GM12873 (cell line): ENCODE measurements around the gene TRIM9.

Experiments used
- TF ChIP-seq, protein P1 (sequence below): IDR thresholded peaks from 2 replicates; pipeline ENCODE4 v1.5.1; 2012; ENCODE audit warnings: low read depth, mild to moderate bottlenecking, moderate library complexity, low read length, control low read depth; ENCODE audit not compliant: insufficient read depth; ENCODE audit errors: missing control alignments

Gene TRIM9

DNA sequence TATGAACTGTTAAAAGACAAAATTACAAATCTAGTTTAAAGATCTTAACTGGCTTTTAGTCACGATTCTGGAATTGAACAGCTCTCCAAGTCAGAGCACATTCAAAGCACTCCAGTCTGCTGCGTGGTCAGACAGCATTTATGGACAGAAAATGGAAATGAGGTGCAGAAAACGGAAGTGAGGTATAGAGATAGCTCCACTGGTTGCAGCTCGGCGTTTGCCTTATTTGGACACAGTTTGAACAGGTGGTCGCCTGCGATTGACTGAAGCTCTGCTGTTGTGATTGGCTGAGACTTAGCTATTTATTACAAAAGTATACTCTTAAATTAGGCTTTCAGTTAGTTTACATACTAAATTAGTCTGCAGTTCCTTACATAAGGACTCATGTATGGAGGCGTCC lies 28.3 kb downstream of the TRIM9 start:
- TF ChIP-seq, protein P1, sequence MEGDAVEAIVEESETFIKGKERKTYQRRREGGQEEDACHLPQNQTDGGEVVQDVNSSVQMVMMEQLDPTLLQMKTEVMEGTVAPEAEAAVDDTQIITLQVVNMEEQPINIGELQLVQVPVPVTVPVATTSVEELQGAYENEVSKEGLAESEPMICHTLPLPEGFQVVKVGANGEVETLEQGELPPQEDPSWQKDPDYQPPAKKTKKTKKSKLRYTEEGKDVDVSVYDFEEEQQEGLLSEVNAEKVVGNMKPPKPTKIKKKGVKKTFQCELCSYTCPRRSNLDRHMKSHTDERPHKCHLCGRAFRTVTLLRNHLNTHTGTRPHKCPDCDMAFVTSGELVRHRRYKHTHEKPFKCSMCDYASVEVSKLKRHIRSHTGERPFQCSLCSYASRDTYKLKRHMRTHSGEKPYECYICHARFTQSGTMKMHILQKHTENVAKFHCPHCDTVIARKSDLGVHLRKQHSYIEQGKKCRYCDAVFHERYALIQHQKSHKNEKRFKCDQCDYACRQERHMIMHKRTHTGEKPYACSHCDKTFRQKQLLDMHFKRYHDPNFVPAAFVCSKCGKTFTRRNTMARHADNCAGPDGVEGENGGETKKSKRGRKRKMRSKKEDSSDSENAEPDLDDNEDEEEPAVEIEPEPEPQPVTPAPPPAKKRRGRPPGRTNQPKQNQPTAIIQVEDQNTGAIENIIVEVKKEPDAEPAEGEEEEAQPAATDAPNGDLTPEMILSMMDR: no peak

DNA sequence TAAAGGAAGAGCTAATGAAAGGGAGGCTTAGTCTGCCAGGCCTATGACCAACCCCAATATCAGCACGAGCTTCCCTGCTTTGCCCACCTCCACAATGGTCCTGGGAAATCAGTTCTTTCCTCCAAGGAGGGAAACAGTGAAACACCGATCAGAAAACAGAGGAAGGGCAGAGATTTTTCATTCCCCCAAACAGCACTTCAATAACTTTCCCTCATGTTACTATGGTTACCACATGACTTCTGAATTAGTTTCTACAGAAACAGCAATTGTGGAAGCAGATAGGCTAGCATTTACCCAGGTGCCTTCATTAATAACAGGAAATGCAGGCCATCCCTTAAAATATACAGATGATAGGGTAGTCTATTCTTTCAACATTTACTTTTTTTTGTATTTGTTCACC lies 35.9 kb downstream of the TRIM9 start:
- TF ChIP-seq, protein P1: no peak

DNA sequence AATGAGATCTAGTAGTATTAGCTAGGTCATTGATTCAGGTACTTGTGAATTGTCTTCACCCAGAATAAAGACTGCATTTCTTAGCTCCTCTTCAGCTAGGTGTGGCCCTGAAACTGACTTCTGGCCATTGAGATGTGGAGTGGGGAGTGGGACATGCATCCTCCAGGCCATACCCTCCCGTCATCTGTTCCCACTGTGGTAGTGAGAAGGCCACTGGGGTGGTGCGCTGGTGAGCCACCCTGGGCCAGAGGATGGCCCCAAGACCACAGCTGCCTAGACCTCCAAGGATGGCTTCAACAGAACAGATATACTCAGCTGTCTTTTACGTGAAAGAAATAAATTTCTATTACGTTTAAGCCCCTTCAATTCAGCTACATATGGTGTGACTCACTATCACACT lies 36.5 kb downstream of the TRIM9 start:
- TF ChIP-seq, protein P1: no peak

DNA sequence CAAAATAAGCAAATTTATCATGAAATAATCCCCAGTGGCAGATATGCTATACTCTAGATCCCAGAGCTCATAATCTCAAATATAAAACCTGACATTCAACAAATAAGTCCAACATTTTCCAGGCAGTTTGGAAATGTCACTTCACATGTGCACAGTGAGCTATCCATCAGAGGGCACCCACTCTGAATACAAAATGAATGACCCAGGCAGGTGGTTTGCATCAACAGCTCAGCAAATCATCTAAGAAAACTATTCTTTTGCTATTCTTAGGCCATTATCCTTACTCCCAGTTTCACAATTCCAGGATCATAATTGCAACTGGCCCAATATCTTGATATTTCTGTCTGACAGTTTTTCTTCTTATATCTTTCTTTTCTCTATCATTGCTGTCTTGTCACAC lies 38.5 kb downstream of the TRIM9 start:
- TF ChIP-seq, protein P1: no peak

DNA sequence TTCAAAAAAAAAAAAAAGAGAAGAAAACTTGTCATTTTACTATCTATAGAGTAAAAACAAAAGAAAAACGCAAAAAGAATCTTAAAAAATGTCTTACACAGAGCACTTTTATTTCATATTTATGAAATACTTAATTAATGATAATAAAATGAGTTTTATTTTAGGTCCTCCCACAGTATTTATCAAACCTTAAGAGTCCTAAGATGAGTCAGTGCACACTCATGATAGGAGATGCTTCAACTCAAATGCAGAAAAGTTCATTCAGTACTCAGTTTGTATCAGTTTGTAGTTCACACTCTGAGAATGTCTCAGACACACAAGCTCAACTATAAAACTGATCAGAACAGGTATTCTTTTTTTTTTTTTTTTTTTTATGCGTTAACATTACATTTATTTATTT lies 41.7 kb downstream of the TRIM9 start:
- TF ChIP-seq, protein P1: no peak

DNA sequence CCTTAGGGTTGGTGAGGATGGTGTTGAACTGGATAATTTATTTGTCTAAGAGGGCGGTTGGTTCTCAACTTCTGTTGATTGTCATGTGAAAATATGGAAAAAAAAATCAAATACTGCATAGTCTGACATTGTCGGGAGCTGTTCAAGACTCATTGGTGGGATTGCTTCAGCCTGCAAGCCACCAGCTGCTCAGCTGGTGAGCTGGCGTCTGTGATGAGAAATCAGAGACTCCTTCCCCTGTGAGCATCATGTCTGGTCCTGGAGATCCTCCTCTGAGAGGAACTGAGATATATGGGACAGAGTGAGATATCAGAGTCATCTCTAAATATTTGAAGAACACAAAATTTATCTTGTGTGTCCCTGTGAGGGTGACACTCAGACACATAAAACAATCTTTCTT lies 49.9 kb downstream of the TRIM9 start:
- TF ChIP-seq, protein P1: no peak

DNA sequence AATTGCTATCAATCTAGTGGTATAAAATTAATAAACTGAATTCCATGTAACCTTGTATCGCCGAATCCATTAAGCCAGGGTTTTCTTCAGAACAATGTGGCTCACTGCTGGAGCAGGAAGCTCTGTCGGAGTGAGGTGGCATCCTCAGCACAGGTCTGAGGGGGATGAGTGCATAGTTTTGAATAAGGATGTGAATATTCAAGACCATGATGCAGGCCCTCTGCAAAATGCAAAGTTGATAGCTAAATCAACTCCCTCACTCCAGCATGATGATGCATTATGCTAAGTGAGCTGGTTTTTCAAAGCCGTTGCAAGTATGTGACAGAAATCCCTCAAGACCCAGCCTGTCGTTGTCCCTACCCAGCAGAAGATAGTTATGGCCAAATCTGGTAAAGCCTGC lies 53.0 kb downstream of the TRIM9 start:
- TF ChIP-seq, protein P1: no peak

DNA sequence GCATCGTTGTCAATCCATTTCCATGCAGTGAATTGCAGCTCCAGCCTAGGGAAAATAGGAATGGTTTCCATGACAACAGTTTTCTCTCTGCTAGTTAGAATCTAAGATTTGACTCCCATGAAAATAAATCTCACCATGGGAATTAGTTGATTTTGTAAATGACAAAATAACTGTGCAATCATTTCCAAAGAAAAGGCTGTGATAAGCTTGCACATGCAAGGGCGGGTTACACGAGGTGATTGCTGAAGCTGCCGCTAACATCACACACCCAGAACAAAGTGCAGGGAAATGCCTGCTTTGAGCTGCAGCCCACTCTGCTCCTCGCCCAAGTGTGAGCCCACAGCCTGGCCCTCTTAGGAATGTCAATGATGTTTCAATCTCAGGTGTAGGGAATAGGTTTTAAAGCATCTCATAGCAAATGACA lies 53.8 kb downstream of the TRIM9 start:
- TF ChIP-seq, protein P1: no peak
